GM18873 (cell line): Measurements from ENCODE around the gene RPN1.
"Not testable (repeated sequence)": the region's sequence is repeated elsewhere in the genome, so short reads cannot be mapped to it uniquely, and the experiment has no call there.

ENCODE experiments used
- ATAC-seq: cut with Tn5 transposase; IDR thresholded peaks from one replicate; pipeline ENCODE4 v1.9.1; 2021; ENCODE audit warnings: mild to moderate bottlenecking, moderate library complexity, moderate number of reproducible peaks; ENCODE audit not compliant: unreplicated experiment, low FRiP score

Gene RPN1

DNA sequence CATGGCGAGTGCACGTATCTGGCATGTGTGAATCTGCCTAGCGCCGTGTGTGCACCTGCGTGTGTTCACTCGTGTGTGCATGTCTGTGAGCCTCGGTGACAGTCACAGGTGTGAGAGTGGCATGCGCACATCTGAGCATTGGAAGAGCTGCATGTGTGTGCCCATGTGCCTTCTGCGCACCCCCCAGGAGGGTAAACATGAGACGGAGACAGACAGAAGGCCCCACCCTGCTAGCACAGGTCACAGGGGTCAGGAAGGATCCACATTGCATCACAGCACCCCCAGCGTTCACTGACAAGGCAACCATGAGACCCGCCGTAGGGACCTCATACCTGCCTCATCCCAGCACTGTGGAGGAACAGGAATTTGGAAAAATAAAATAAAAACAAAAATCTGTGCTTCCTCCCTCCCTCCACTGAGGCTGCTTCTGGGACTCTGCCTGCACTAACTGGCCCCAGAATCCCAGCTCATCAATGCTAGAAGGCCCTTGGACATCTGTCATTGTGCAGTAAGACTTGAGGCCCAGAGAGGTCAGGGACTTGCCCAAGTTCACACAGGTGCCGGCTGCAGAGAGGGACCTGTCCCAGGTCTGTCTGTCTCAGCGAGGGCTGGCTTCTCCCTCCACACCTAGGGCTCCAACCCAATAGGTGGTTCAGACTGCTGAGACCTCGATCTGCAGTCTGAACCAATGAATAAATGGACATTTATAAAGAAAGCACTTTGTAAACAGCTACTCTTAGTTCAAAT, 37.4 kb downstream of the RPN1 start:
- no peak for ATAC-seq

DNA sequence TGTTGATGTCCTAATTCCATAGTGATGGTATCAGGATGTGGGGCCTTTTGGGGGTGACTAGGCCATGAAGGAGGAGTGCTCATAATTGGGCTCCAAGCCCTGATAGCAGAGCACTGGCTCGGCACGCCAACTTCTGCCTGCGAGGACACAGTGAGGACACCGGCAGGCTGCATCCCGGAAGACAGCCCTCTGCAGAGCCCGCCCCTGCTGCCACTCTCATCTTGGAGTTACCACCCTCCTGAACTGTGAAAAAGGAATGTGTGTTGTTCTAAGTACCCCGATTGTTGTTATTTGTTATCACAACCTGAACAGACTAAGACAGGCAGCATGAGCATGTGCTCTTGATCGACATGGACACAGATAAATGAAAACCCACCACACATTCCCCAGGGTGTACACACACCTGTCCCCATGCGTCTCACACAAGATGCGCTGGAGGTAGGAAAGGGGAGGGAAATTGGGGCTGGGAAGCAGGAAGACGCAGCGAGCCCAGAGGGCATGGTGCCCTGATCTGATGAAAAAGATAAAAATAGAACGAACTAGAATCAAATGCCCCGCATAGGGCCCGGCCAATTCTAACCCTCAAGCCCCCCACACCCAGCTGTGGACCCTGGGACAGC, 40.1 kb downstream of the RPN1 start:
- ATAC-seq = no peak

DNA sequence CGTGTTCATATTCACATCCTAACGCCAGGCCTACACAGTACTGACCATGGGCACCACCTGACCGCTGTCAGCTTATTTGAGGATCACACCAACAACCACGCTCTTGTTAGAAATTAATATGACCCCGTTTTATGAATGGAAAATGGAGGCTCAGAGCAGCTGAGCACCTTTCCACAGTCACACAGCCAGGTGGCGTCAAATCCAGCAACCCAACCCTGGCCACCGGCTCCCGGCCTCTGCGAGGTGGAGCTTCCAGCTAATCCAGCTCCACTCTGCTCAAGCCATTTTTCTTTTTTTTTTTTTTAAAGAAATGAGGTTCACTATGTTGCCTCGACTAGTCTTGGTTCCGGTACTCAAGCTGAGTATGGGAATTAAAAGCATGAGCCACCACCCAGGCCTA, 41.3 kb downstream of the RPN1 start:
- no peak for ATAC-seq

DNA sequence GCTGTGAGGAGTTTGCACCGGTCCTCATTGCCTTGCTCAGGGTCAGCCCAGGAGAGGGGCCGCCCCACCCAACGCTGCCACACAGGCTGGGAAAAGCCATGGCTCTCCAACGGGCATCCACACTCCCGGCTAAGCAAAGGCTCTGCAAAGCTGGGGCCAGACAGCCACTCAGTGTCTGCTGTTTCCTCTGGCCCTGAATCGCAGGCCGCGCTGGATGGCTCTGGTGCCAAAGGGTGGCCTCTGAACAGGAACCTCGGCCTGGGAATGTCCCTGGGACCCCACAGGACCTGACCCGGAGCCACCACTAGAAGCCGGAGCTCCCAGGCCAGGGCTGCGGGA, 42.9 kb downstream of the RPN1 start:
- no peak for ATAC-seq

DNA sequence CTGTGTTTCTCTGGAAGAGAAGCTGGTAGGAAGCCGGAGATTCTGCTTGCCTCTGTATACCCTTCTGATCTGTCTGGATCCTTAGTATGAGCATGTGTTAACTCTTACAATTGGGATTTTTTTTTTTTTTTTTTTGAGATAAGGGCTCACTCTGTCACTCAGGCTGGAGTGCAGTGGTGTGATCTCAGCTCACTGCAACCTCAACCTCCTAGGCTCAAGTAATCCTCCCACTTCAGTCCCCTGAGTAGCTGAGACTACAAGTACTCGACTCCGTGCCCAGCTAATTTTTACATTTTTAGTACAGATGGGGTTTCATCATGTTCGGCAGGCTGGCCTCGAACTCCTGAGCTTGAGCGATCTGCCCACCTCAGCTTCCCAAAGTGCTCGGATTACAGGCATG, 44.5 kb downstream of the RPN1 start:
- ATAC-seq = no peak

DNA sequence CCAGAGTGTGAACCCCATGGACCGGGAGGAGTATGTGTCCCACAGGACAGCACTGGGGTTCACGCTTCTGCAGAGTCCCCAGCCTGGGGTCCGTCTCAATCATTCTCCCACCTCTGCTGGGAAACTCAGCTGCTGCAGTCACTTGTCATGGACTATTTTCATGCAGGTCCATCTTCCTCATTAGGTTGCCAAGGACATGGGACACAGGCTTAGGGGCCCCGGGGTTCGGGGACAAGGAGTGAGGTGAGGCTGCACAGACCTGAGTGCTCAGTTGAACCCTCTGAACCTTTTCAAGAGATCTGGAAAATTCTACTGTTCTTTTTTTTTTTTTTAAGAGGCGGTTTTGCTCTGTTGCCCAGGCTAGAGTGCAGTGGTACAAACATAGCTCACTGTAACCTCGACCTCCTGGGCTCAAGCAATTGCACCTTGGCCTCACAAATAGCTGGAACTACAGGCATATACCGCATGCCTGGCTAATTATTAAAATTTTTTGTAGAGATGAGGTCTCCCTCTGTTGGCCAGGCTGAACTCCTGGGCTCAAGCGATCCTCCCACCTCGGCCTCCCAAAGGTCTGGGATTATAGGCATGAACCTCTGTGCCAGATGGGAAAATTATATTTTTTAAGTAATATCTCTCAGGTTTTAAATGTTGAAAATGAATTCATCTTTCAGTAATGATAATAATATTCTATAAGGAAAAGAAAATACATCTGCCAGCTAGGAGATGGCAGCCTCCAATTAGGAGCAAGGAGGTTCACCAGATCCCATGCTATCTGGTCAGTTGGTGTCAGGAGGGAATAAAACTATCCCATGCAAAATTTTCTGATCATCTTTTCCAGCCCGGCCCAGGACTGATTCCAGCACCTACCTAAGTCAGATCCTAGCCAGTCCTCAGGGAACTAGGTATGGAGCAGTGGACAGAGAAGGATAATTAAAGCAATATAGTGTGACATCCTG, 45.2 kb downstream of the RPN1 start:
- no peak for ATAC-seq

DNA sequence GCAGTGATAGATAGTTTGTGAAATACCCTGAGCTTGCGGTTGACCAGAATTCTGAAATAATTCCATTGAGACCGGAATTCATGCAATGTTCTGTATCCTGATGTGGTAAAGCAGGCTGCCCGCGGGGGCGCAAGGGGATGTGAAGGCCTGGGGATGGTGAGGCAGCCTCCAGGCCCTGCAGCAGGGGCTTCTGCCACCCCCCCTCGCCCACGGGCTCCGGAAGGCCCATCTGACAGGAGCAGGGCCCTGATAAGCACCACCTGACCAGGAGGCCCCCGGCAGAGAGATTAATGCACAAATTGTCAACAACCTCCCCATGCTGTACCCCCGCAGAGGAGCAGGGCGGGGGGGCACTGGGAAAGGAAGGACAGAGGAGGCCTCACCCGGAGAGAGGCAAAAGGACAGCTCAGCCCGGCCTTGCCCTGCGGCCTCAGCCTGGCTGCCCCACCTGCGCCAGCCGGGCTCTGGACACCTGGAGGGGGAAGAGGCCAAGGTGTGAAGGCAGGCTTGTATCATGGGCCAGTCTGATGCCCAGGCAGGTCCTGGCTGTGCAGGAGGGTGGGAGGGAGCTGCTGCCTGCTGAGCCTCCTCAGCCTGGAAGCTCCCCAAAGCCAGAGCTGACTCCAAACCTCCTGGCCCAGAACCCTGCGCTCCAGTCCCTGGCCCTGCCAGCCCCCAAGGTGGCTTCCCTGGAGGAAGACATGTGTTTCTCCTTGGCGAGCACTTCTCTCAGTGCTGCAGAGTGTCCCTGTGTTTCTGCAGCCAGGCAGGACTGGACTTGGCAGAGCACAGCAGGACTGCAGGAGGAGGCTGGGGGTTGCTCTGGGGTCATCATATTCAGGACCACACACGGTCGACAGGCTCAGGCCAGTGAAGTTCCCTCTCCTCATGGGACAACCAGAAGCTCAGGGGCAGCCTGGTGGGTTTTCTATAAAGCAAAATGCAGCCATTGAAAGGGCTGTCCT, 46.5 kb downstream of the RPN1 start:
- no peak for ATAC-seq

DNA sequence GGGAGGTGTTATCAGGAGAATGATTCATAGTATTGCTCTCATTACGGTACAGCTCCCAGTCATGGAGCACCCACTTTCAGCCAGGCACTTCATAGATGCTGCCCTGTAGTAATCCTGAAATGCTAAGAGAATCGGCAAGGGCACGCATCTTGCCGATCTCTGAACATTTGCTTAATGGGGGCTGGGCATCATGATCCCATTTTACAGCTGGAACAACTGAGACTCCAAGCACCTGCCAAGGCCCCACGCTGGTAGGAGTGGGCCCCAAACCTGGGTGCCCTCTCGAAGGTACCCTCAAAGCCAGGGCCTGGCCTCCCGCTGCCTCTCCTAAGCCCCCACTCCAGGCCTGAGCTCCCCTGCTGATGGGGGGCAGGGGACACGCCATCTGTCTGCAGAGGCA, 47.3 kb downstream of the RPN1 start:
- no peak for ATAC-seq

DNA sequence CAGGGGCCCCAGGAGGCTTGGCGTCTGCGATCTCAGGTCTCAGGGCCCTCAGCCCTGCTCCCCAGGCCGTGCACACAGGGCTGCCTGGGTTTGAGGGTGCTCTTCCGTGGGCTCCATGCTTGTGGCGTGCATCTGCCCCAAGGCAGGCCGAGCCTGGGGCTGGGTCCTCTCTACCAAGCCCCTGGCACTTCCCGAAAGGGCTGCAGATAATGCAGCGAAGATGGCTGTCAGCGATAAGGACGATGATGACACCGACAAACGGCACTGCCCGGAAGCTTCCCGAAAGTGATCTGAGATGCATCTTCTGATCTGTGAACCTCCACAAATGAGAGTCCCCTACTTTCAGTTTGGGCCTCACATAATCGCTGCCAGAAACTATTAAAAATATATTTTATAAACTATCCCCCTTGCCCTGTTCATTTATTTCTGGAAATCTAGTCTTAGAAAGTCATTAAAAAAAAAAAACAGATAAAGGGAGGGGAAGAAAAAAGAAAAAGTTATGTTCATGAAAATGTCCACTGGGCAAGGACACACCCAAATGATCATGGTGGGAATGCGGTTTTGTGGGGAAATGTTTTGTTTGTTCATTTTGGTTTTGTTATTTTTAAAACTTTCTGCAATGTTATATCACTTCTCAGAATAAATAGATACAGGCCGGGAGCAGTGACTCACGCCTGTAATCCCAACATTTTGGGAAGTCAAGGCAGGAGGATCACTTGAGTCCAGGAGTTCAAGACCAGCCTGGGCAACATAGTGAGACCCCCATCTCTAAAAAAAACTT, 51.5 kb downstream of the RPN1 start:
- no peak for ATAC-seq

DNA sequence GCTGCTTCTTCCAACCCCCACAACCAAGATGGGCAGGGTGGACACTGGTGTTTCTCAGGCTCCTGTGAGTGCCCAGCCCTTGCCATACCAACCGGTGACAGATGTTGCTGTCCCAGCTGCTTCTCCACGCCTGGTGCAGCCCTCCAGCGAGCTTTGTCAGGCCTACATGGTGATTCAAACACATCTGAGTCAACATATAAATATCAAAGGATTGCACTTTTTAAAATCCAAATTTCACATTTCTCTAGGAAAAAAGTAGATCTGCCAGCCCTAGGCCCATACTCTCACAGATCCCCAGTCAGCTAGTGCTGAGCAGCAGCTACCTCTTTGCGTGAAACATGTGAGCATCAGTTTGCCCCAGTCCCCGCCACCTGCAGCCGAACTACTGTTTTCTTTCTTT, 52.7 kb downstream of the RPN1 start:
- no peak for ATAC-seq

DNA sequence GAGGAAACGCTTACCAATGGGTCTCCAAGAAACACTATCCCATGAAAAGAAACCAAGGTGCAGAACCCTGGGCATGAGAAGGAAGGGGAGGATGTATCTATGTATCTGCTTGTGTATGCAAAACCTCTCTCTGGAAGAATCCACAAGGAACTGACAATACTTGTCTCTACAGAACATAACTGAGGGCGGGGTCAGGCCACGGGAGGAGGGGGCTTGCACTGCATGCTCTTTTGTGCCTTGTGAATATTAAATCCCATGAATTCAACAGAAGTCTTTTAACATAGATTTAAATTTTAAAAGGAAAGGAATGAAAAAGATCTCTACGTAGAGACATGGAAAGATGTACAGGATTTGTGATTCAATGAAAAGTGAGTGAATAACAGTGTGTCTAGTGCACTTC, 57.8 kb downstream of the RPN1 start:
- ATAC-seq = no peak

DNA sequence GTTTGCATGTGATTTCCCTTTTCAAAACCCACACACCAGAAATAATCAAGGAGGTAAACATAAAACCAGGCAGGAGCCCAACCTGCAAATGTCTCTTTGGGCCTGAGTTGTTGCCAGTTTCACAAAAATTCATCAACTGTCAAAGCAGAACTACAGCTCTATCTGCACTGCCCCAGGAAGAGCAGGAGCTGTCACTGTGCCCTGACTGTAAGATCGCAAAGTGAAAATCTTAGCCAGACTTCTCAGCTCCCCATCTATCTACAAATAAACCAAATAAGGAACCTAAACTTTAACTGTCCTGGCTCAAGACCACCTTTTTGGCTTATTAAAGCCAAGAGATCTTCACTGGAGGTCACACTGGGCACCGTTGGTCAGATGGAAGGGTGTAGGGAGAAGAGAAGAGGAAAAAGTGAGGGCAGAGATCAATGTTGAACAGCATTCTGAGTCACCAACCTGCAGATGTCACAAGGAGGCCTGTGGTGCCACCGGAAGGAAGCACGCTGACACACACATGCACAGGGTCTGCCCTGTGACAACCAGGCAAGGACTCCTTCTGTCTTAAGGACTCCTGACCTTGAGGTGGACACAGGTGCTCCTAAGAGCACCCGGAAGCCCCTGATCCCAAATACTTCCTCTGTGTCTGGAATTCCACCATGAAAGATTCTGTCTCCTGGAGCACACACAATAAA, 58.7 kb downstream of the RPN1 start:
- no peak for ATAC-seq

DNA sequence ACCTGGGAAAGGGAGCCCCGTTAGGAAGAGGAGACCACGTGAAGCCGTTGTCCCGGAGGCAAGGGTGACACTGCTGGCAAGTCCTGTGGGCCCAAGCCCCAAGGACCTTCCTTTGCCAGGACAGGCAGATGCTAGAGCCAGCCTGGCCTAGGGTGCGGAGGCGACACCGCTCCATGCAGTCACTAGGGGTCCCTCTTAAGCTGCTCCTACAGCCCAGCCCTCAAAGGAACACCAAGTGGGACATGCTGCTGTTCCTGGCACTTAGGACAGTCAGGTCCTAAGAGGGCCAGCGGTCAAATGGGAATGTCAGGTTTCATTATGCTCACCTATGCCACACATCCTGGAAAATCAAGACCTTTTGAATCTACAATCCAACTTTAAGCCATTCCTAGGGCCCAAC, 59.7 kb downstream of the RPN1 start:
- no peak for ATAC-seq

DNA sequence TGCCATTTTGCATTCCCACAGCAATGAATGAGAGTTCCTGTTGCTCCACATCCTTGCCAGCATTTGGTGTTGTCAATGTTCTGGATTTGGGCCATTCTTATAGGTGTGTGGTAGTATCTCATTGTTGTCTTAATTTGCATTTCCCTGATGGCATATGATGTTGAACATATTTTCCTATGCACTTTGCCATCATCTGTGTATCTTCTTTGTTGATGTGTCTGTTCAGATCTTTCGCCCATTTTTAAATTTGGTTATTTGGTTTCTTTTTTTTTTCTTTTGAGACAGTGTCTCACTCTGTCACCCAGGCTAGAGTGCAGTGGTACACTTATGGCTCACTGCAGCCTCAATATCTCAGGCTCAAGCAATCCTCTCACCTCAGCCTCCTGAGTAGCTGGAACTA, 60.6 kb downstream of the RPN1 start:
- ATAC-seq = not testable (repeated sequence)

DNA sequence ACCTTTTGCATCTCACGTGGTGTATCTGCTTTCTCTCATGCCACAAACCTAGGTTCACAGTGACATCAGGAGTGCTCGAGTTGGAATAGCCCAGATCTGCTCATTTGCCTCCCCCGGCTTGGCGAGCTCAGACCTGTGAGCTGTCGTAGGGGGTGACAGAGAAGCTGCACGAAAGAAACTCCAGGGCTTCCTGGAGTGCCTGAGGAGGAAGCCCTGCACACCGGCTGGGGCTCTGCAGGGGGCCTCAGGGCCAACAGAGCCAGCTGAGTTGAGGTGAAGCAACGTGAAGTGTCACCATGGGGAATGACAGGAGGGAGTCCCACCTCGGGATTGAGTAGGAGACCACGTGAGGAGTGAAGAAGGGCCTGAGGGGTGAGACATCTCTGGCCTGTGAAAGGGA, 62.5 kb downstream of the RPN1 start:
- ATAC-seq = no peak

DNA sequence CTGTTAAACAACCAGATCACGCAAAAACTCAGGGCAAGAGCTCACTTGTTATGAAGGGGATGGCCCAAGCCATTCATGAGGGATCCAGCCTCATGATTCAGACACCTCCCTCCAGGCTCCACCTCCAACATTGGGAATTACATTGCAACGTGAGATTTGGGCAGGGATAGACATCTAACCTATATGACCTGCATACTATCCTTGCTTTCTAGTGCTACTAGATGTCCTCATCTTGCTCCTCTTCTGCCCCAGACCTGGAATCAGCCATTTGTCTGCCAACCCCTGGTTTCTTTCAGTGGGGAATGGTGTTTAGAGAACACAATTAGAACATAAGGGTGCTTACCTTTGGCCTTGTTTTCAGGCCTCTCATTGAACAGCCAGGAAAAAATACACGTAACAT, 63.2 kb downstream of the RPN1 start:
- ATAC-seq = no peak

DNA sequence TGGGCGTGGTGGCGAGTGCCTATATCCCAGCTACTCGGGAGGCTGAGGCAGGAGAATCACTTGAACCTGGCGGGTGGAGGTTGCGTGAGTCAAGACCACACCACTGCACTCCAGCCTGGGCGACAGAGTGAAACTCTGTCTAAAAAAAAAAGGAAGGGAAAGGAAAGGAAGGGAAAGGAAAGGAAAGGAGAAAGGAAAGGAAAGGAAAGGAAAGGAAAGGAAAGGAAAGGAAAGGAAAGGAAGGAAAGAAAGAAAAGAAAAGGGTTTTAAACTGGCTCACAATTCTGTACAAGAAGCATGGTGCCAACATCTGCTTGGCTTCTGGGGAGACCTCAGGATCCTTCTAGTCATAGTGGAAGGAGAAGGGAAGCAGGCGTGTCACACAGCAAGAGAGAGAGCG, 63.7 kb downstream of the RPN1 start:
- not testable (repeated sequence) for ATAC-seq

DNA sequence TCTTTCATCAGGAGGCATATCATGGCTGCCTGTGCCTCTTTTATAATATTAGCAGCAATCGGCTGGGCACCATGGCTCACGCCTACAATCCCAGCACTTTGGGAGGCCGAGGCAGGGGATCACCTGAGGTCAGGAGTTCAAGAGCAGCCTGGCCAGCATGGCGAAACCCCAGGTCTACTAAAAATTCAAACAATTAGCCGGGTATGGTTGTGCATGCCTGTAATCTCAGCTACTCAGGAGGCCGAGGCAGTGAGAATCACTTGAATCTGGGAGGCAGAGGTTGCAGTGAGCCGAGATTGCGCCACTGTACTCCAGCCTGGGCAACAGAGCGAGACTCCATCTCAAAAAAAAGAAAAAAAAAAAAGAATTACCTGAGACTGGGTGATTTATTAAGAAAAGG, 64.2 kb downstream of the RPN1 start:
- not testable (repeated sequence) for ATAC-seq

DNA sequence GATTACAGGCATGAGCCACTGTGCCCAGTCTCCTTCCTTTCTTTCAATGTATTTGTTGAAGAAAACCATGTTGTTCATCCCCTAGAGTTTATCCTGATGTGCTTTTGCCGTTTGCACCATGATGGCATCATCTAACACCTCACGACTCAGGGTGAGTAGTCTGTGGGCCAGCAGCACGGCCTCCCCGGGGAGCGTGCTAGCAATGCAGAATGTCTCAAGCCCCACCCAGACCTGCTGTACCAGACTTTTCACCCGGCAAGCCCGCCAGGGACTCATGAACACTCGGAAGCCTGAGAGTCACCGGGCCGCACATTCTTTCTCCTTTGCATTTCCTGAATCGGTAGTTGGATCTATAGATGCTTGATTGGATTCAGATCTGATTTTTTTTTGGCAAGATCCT, 64.6 kb downstream of the RPN1 start:
- ATAC-seq = no peak
